Measurements from ENCODE around the gene SH3PXD2A.

GRCh38 chr10:103556383-103557007 is 298.9 kb downstream of the SH3PXD2A start:
- TF ChIP-seq, protein P1, sequence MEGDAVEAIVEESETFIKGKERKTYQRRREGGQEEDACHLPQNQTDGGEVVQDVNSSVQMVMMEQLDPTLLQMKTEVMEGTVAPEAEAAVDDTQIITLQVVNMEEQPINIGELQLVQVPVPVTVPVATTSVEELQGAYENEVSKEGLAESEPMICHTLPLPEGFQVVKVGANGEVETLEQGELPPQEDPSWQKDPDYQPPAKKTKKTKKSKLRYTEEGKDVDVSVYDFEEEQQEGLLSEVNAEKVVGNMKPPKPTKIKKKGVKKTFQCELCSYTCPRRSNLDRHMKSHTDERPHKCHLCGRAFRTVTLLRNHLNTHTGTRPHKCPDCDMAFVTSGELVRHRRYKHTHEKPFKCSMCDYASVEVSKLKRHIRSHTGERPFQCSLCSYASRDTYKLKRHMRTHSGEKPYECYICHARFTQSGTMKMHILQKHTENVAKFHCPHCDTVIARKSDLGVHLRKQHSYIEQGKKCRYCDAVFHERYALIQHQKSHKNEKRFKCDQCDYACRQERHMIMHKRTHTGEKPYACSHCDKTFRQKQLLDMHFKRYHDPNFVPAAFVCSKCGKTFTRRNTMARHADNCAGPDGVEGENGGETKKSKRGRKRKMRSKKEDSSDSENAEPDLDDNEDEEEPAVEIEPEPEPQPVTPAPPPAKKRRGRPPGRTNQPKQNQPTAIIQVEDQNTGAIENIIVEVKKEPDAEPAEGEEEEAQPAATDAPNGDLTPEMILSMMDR (IDR thresholded peaks at IDR 0.05): no peak
- no peak for TF ChIP-seq POLR2A (IDR thresholded peaks at IDR 0.05)

All from Peyer's patch (tissue), 4 donors.